ENCODE results near the gene BABAM2. TPM values are rescaled to one million over a fixed set of nuclear protein-coding genes. Genes with fewer than 3 reads are reported as not detected.

BABAM2 gene
- total RNA-seq, 2 experiments from 2014 or later = 41.8 to 47.2 TPM

DNA sequence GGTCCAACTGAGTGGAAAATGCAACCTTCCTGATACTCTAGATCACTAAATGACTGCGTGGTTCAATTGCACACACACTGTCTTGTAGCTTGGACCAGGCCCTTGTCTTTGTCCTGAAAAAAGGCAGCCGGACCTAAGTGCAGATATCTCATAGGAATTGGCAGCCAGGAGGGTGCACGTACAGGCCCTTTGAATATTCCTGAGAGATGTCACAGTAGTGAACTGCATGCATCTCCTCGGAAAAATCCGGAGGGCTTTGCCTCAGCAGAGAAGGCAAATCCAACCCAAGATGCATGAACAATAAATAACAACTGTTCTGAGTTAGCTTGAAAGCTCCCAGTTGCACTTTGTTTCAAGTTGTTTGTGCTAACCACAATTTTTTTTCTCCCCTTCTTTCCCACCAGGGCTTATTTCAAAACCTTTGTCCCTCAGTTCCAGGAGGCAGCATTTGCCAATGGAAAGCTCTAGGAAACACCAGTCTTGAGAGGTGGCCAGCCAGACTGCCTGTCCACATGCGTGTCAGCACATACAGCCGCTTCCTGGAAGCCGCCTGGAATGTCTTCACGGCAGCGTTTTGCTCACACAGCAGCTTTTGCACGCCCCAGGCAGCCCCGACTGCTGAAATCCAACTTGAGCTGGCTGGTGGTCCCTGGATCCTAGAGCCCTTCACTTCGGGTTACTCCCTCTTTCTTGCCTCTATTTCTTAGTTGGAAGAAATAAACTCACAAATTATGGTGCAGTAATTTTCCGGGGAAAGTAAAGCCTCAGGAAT lies 447.7 kb downstream of the BABAM2 start:
- Mint-ChIP-seq H3K36me3 (ENCODE audit: low read depth) (no peaks in the 10 kb centered on the region), H3K4me3 (no peak overlapping the region), H3K27ac (no peak overlapping the region), H3K27me3 (ENCODE audit: low read depth) (no peaks in the 10 kb centered on the region), H3K9me3 (no peaks in the 10 kb centered on the region), H3K4me1 (ENCODE audit: low read depth) (no peaks in the 10 kb centered on the region)
- intact Hi-C loops (cut with micrococcal nuclease) = no loop called here
- CTCF ChIA-PET = no interaction called here
- no peak for DNase-seq

DNA sequence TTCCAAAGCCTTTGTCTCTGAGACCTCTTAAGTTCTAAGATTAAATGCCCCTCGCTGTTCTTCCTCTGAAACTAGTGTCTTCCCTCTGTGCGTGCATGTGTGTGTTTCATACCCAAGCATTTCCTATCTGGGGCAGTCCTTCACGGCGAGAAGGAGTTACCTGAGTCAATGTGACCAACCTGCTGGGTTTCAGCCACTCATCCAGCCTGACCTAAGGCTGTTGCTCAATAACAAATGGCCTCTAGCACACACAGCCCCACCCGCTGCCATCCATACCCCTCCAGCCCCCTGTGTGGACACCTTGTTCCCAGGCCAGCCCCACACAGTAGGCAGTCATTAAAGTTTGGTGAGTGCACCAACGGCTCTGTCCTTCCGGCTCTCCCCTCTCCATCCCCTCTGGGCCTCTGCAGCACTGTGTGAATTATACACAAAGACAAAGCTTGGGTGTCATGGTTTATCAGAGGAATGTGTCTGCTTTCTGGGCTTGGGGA lies 448.3 kb downstream of the BABAM2 start:
- DNase-seq = no peak
- Mint-ChIP-seq H3K27me3 (ENCODE audit: low read depth) (no peaks in the 10 kb centered on the region), H3K27ac (no peak overlapping the region), H3K4me3 (no peak overlapping the region), H3K36me3 (ENCODE audit: low read depth) (no peaks in the 10 kb centered on the region), H3K4me1 (ENCODE audit: low read depth) (no peaks in the 10 kb centered on the region), H3K9me3 (no peaks in the 10 kb centered on the region)
- intact Hi-C loops (cut with micrococcal nuclease) = no loop called here
- CTCF ChIA-PET = no interaction called here

DNA sequence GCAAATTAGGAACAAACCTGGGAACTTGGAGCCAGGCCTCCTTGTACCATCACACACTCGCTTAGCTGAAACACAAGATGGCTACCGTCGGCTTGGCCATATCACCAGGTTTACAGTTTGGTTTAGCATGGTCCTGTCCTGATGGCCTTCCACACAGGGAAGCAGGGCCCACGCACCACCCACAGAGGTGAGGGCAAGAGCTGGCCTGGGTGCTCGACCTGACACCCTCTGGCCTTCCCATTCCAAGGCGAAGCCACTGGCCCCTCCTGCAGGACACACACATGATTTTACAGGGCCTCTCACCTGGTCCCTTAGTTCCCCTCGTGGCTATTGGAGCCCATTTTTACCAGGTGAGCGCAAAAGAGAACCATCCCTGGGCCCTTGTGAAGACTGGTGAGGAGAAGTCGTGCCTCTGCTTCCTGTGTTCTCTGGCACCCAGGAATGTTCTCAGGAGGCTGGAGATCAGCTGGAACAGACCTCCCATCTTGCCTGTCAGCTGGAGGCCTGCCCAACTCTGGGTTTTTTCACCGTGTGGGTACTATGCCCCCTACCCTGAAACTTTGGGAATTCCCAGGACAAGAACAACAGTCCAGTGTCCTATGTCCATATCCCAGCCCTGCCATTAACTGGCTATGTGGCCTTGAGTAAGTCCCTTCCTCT lies 449.1 kb downstream of the BABAM2 start:
- H3K9me3 Mint-ChIP-seq = no peaks in the 10 kb centered on the region
- CTCF ChIA-PET = no interaction called here

DNA sequence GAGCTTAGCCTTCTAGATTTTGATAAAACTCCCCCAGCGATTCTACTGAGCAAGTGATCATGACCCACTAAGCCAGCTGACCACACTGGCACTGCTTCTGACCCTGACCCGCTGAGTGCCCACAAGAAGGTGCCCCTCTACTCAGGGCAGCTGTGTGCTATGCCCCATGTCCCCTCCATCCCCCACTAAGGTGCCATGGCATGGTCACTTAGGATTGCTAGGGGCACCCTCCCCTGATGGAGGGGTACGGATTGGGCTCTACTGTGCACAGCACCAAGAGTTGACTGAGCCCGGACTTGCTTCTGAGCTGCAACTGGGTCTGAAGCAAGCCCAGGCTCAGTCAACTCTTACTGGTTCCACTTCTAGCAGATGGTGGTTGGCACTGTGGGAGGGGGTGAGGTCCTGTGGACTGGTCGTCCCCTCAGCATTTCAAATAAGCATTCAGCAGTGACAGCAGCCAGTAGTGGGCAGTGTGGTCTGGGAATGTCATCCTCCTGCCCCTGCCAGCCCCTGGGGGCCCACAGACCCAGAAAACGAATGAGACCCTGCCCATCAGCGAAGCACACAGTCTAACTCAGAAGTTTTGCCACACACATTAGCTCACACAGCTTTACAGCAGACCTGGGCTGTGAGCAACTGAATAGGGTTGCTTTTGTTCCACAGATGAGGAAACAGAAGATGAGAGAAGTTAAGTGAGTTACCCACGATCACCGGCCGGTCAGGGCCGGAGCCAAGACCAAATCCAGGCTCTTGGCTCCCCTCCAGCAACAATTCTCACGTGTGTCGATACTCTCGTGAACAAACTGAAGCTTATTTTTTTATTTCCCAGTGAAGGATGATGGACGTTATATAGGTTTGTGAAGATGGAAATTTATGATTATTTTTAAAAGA lies 450.0 kb downstream of the BABAM2 start:
- no peak for DNase-seq
- Mint-ChIP-seq H3K27ac (no peak overlapping the region), H3K4me3 (no peak overlapping the region), H3K9me3 (no peaks in the 10 kb centered on the region), H3K27me3 (ENCODE audit: low read depth) (no peaks in the 10 kb centered on the region), H3K36me3 (ENCODE audit: low read depth) (no peaks in the 10 kb centered on the region), H3K4me1 (ENCODE audit: low read depth) (no peaks in the 10 kb centered on the region)
- CTCF ChIA-PET = no interaction called here
- intact Hi-C loops (cut with micrococcal nuclease) = loop anchor here (5.0 kb wide), 1 partner anchor 112 kb away; no protein-coding TSS in a partner anchor

More for the DNA sequence above, 449.1 kb downstream of the BABAM2 start:
- no peak for DNase-seq
- H3K4me1 Mint-ChIP-seq (ENCODE audit: low read depth) = no peaks in the 10 kb centered on the region
- no peak overlapping the region for H3K27ac Mint-ChIP-seq
- no peaks in the 10 kb centered on the region for H3K27me3 Mint-ChIP-seq (ENCODE audit: low read depth)
- intact Hi-C loops (cut with micrococcal nuclease) = loop anchor here (5.0 kb wide), 1 partner anchor 113 kb away; no protein-coding TSS in a partner anchor
- no peaks in the 10 kb centered on the region for H3K36me3 Mint-ChIP-seq (ENCODE audit: low read depth)
- H3K4me3 Mint-ChIP-seq = no peak overlapping the region

DNA sequence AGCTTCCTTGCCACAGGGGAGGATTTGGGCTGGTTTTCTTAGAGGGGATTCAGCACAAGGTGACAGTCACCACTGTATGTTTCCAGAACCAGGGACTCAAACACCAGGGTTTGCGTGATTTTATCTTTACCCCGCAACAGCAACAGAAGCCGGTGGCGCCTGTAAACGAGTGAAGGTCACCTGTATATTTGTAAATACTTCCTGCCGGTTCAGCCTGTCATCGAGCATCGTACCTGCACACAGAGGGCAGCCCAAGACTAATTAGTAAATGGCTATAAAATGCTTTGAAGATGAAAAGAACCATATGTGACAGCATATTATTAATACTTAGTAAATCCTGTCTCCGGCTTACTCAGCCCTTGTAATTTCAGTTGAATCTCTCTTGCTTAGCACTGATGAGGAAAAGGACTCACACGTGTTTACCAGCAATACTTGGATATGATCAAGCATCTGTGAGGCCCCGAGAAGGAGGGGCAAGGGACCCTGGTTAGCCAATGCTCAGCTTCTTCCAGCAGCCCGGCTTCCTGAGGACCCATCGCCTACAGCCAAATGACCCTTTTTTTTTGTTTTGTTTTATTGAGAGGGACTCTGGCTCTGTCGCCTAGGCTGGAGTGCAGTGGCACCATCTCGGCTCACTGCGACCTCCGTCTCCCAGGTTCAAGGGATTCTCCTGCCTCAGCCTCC lies 450.8 kb downstream of the BABAM2 start:
- intact Hi-C loops (cut with micrococcal nuclease) = loop anchor here (5.0 kb wide), 1 partner anchor 111 kb away; no protein-coding TSS in a partner anchor
- Mint-ChIP-seq H3K27ac (no peak overlapping the region), H3K4me1 (ENCODE audit: low read depth) (no peaks in the 10 kb centered on the region), H3K27me3 (ENCODE audit: low read depth) (no peaks in the 10 kb centered on the region), H3K4me3 (no peak overlapping the region), H3K36me3 (ENCODE audit: low read depth) (no peaks in the 10 kb centered on the region), H3K9me3 (no peaks in the 10 kb centered on the region)
- CTCF ChIA-PET = interaction anchor here (1.2 kb wide), 1 partner anchor 13 kb away, joined by 5 read pairs; no protein-coding TSS in a partner anchor
- DNase-seq = no peak

DNA sequence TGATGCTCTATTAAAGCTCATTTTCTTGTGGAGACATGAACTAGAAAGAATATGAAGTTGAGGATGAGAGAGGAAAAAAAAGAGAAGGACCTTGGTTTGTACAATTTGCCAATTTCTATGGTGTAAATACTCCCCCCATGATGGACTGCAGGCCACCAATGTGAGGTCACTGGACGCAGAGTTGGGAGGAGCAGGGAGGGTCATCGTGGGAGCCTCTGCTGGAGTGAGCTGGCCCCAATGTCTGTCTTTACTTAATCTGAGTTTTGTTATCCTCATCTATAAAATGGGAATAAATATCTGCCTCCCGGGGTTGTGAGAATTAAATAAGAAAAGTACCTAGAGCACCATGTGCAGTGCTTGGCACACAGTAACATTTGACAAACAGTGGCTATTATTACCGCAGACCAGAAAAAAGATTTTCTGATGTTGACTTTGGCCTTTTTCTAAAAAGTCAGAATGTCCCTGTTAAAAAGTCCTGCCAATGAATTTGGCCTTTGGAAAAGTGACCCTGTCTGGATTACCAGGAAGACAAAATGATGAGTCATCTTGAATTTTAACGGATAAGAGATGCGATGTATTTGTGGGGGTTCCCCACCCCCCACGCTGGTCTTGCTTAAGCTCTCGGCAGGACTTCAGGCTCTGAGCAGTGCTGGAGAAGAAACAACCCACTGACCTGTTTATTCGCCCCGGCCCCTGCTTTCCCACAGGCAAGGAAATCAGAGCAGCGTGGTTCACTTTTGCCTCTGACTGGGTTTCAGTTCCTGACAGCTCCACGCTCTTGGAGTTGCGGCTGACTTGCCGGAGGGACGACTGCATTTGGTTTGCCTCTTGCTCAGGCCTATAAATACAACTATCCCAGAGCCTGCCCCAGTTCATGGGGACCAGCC lies 451.8 kb downstream of the BABAM2 start:
- H3K36me3 Mint-ChIP-seq (ENCODE audit: low read depth) = no peaks in the 10 kb centered on the region
- peaks cover under 1% of the 10 kb centered on the region for H3K4me1 Mint-ChIP-seq (ENCODE audit: low read depth)
- intact Hi-C loops (cut with micrococcal nuclease) = loop anchor here (5.0 kb wide), 1 partner anchor 110 kb away; no protein-coding TSS in a partner anchor
- H3K27ac Mint-ChIP-seq = no peak overlapping the region
- no peak for DNase-seq
- no peaks in the 10 kb centered on the region for H3K9me3 Mint-ChIP-seq
- CTCF ChIA-PET = interaction anchor here (1.2 kb wide), 1 partner anchor 13 kb away, joined by 5 read pairs; no protein-coding TSS in a partner anchor
- H3K4me3 Mint-ChIP-seq = no peak overlapping the region
- no peaks in the 10 kb centered on the region for H3K27me3 Mint-ChIP-seq (ENCODE audit: low read depth)

DNA sequence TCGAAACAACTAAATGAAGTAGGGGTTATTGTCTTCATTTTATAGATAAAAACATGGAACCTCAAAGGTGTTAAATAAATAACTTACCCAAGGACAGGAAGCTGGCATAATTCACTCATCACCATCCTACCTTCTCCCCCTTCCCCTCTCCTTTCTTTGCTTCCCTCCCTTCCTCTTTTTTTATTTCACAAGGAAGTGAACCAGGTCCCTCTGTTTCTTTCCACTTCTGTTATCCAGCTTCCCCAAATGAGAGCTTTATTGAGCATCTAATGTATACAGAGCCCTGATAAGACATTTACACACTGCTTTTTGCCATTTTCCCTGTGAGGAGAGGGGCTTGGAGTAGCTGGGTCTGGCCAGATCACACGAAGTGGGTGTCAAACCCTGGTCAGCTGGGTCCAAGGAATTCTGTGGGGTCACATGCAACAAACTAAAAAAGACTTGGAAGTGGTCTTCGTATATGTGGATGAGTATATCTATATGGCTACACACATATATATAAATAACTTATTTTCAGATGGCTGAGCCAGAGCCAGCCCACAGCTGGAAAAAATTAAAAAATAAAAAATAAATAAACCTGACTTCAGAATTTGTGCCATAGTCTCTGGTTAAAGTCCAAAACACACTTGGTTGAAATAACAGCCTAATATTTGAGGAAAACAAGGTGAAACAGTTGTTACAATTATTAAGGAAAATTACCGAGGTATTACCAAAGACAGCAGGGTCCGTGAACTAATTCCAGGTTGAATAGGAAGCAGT lies 452.8 kb downstream of the BABAM2 start:
- CTCF ChIA-PET = no interaction called here

DNA sequence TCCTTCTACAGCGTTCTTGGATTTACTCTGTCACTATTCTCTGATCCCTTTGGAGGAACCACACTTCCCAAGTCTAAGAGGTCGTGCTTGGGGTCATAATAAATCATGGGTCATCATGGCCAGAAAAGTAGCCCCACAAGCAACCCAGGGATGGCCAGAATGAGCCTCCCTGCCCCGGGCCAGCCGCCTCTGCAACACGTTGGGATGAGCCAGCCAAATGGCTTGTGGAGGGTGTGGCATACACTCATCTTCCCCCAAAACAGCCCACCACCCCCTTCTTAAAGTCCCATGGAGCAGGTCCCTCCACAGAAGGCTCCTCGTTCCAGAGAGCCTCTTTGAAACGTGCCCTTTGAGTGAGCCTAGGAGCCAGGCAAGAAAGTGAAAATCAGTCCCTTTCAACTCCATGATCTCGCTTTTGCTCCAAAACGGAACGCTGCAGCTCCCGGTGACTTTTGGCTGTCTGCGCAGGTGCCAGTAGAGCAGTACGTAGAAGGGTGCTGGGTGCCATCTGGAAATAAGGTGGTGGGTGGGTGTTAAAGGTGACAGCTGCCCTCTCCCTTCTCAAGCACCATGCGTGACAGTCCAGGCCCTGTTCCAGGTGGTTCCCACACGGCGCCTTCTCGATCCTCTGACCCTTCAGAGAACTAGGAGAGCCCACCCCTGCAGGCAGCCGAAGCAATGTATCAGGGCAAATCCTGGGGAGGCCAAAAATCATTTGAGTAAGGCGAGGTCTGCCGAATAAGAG lies 453.6 kb downstream of the BABAM2 start:
- no peak overlapping the region for H3K27ac Mint-ChIP-seq
- no peaks in the 10 kb centered on the region for H3K27me3 Mint-ChIP-seq (ENCODE audit: low read depth)
- no peak for DNase-seq
- intact Hi-C loops (cut with micrococcal nuclease) = loop anchor here (5.0 kb wide), 1 partner anchor 108 kb away; no protein-coding TSS in a partner anchor
- H3K9me3 Mint-ChIP-seq = no peaks in the 10 kb centered on the region
- H3K4me3 Mint-ChIP-seq = no peak overlapping the region
- peaks cover 18% of the 10 kb centered on the region for H3K4me1 Mint-ChIP-seq (ENCODE audit: low read depth)
- CTCF ChIA-PET = no interaction called here
- no peaks in the 10 kb centered on the region for H3K36me3 Mint-ChIP-seq (ENCODE audit: low read depth)

More for the DNA sequence above, 452.8 kb downstream of the BABAM2 start:
- no peaks in the 10 kb centered on the region for H3K27me3 Mint-ChIP-seq (ENCODE audit: low read depth)
- intact Hi-C loops (cut with micrococcal nuclease) = loop anchor here (5.0 kb wide), 1 partner anchor 109 kb away; no protein-coding TSS in a partner anchor
- H3K4me1 Mint-ChIP-seq (ENCODE audit: low read depth) = peaks cover 11% of the 10 kb centered on the region
- no peaks in the 10 kb centered on the region for H3K36me3 Mint-ChIP-seq (ENCODE audit: low read depth)
- no peaks in the 10 kb centered on the region for H3K9me3 Mint-ChIP-seq
- no peak overlapping the region for H3K4me3 Mint-ChIP-seq
- DNase-seq = no peak
- no peak overlapping the region for H3K27ac Mint-ChIP-seq

DNA sequence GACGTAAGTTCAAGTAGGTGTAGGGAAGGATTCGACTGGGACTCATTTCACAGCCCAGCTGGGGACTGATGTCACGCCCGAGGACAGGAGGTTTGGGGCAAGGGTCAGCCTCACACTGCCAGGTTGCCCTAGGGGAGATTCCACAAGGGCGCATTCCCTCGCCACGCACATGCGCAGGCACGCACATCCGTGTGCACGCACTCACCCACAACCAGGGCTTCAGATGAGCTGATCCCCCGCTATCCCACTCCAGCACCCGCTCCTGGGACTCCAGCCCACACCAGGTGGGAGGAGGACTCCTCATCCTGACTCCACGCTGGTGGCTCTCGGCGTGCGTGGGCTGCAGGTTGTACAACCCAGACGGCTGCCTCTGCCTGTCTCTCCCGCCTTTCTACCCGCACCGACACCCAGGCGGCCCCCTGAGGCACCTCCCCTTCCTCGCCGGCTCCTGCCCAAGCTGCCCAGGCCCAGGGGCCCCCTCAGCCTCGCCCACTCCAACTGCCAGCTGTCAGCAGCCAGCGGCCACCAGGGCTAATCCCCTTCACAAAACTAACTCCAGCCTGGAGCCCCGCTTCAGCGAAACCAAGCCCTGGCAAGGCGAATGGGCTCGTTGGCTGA lies 454.3 kb downstream of the BABAM2 start:
- H3K27me3 Mint-ChIP-seq (ENCODE audit: low read depth) = no peaks in the 10 kb centered on the region
- peaks cover 20% of the 10 kb centered on the region for H3K4me1 Mint-ChIP-seq (ENCODE audit: low read depth)
- intact Hi-C loops (cut with micrococcal nuclease) = loop anchor here (5.0 kb wide), 1 partner anchor 107 kb away; no protein-coding TSS in a partner anchor
- no peaks in the 10 kb centered on the region for H3K9me3 Mint-ChIP-seq
- H3K27ac Mint-ChIP-seq = no peak overlapping the region
- CTCF ChIA-PET = no interaction called here
- DNase-seq = no peak
- H3K4me3 Mint-ChIP-seq = no peak overlapping the region
- no peaks in the 10 kb centered on the region for H3K36me3 Mint-ChIP-seq (ENCODE audit: low read depth)

DNA sequence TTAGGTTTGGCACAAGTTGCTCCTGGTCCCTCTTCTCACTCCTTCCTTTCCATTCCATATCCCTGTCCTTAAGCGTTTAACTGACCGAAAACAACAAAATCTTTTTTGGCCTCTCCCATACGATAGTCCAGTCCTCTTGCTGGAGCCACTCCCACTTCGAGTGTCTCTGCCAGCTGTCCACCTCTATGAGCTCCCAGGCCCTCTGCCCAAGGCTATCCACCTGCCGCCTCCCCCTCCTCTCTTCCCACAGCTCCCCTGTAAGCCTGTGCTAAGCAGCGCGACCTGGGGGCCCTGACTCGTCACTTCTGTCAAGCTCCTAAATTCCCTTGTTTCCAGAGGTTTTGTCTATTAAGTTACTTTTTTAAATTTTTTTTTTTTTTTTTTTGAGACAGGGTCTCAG lies 455.1 kb downstream of the BABAM2 start:
- CTCF ChIA-PET = interaction anchor here (0.9 kb wide), 1 partner anchor 20 kb away, joined by 3 read pairs; no protein-coding TSS in a partner anchor
- Mint-ChIP-seq H3K9me3 (no peaks in the 10 kb centered on the region), H3K4me1 (ENCODE audit: low read depth) (peaks cover 20% of the 10 kb centered on the region), H3K4me3 (no peak overlapping the region), H3K27ac (no peak overlapping the region), H3K27me3 (ENCODE audit: low read depth) (no peaks in the 10 kb centered on the region), H3K36me3 (ENCODE audit: low read depth) (no peaks in the 10 kb centered on the region)
- intact Hi-C loops (cut with micrococcal nuclease) = no loop called here
- no peak for DNase-seq
